ENCODE data around the gene NTRK2. TPM values are rescaled to one million over a fixed set of nuclear protein-coding genes. Genes with fewer than 3 reads are reported as not detected.

Gene NTRK2
- polyA plus RNA-seq, 4 donors = 93.2 to 154 (median 119) TPM

DNA sequence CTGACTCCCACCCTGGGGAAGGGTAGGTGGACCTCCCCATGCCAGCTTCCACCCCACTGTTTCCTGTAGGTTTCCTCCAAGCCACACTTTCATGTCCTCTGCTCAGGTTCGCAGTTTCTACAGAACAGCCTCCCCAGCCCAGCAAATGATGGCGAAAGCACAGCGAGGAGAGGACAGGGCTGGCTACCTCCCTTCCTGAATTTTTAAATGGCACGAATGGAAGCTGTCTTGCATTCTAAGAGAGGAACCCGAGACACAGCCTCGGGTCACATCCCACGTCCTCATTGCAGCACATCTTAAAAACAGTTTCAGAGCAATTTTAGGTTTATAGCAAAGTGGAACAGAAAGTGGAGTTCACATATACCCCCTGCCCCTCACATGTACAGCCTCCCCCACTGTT lies 330.3 kb downstream of the NTRK2 start:
- no peak for DNase-seq (ENCODE audit: low read depth in 4 of 4, low spot score in 3 of 4)

DNA sequence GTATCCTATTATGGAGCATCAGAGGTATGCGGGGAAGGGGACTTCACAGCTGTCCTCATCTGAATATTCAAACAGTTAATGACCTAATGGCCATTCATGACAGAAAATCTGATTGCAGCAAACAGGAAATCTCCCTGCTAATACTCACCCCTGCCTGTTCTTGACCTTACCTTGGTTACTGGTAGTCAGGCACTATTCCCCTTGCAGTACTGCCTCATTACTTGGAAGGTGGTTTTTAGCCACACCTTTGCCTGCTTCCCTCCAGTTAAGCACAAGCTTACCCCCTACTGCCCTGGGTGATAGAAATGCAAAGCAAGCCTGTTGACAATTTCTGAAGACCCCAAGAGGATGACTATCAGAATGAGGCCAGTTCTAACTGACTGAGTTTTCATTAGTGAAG lies 332.4 kb downstream of the NTRK2 start:
- DNase-seq (ENCODE audit: low read depth in 4 of 4, low spot score in 3 of 4) = no peak

DNA sequence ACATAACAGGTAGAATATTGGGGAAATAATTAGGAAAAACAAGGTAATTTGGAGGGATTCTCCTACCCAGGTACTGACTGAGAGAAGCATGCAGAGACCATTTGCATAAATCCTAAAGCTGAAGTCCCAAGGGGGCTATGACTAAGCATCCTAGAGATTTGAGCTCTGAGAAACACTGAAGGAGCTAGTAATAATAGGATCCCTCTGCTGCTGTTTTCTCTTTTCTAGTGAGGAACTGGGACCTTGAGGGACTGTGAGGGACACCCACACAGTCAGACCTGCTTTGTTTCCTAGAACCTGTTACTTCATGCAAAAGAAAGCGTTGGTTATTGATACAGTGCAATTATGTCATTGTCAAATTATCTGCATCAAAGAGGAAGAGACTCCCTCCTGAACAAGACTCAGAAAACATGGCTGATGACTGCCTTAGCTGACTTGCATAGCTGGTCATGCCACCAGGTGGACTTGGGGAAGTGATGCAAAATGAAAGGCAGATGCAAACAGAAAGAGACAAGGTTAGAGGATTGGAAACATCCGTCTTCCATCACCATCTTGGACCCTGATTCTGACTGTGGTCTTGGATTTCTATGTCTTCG lies 335.4 kb downstream of the NTRK2 start:
- DNase-seq (ENCODE audit: low read depth in 4 of 4, low spot score in 3 of 4) = no peak

DNA sequence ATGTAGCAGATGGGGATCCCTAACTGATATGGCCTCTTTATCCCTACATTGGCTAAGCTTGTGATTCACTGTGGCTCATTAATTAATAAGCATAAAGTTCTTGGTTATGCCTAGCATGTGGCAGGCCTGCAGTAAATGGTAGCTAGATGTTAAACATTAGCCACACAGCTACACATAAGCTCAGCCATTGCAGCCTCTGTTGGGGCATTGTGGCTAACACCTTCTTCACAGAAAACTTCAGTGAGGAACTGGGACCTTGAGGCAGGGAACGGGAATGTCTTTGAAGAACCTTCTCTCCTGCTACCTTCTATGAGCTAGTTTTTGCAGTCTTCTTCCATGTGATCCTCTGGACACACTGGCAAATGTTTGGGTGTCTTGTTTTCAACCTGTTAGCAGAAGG lies 338.2 kb downstream of the NTRK2 start:
- DNase-seq (ENCODE audit: low read depth in 4 of 4, low spot score in 3 of 4) = no peak

DNA sequence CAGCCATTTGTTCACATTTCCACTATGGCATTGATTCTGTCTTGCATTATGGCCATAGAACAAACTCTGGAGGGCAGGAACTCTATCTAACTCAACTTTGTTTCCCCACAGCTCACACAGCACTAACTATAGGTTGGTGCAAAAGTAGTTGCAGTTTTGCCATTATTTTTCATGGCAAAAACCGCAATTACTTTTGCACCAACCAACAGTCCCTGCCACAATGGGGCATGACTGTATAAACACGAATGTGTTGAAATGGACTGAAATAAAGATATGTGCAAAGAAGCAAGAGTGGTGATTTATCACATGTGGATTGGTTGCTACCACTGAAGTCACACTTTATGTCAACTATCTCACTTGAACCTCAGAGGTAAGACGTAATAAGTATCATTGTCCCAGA lies 338.7 kb downstream of the NTRK2 start:
- DNase-seq (ENCODE audit: low read depth in 4 of 4, low spot score in 3 of 4) = no peak

DNA sequence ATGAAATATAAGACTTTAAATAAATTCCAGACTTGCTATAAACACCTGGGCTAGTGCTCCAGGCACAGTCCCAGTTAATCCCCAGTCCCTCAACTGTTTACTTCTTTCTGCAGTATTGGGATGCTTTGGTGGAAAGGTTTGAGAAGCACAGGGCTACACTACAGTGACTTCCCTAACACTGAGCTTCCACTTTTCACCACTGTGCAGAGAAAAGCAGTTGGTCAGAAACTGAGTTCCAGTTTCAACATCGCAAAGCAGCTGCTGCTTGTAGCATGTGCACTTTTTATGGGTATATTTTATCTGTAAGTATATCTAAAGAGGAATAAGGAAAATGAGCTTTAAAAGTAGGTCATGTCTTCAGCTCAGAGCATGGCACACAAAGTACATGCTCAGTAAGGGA lies 339.7 kb downstream of the NTRK2 start:
- no peak for DNase-seq (ENCODE audit: low read depth in 4 of 4, low spot score in 3 of 4)

DNA sequence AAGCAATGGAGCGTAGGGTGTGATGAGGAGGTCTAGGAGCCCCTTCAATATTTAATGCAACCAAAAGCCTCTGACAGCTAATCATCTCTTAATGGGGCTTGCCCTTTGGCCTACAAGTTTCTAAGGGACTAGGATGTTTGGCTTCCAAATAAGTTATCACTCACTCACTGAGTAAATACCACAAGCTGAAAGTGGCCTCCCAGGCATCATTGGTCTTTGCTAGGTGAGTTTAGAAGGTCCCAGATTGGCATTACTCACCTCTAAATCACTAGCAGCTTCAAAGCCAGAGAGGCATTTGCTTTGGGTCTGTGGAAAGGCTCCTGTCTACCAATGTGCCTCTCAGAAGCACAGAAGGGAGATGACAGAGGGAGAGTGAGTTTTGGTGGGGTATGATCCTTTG lies 344.2 kb downstream of the NTRK2 start:
- DNase-seq (ENCODE audit: low read depth in 4 of 4, low spot score in 3 of 4) = no peak

DNA sequence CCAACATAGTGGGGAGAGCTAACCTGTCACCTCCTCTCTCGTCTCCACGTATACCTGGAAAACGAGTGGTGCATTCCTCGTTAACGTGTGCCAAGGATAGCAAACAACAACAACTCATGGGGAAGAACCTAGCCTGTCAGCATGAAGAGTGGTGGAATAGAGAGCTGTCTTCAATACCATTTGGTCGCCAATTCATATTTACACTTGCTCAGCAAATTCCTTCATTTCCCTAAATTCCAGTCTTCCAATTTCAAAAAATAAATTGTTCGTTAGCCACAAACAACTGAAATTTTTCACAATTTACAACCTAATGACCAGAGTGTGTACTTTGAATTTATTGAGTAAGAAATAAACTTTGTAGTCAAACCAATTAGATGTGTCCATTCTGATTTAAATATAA lies 344.8 kb downstream of the NTRK2 start:
- DNase-seq (ENCODE audit: low read depth in 4 of 4, low spot score in 3 of 4) = no peak

DNA sequence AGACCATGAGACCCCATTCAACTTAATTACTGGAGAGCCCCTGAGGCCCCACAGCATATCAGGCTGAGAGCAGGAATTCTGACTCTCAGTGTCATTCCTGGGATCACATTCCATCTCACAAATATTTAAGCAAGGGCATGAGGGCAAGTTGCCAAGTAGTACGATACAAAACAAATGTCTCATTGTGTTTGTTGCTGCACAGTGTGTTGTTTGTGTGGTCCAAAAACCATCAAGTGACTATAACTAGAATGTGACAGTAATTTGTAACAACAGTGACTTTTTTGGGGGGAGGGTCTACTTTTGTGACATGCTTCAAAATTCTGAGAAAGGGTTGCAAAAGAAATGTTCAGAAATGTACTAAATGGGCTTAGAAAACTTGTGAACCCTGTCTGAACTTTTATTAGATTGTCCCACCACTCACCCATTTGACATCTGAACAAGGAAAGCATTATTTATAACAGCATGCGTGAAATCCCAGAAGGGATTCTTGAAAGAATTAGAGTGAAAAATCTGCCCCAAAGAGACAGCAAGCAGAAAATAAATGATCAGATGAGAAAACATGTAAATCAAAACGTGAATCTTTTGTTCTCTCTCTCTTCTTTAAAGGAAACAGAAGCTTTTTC lies 347.0 kb downstream of the NTRK2 start:
- peak in 1 of 4 donors; percentile 42 for DNase-seq (ENCODE audit: low read depth in 4 of 4, low spot score in 3 of 4)

DNA sequence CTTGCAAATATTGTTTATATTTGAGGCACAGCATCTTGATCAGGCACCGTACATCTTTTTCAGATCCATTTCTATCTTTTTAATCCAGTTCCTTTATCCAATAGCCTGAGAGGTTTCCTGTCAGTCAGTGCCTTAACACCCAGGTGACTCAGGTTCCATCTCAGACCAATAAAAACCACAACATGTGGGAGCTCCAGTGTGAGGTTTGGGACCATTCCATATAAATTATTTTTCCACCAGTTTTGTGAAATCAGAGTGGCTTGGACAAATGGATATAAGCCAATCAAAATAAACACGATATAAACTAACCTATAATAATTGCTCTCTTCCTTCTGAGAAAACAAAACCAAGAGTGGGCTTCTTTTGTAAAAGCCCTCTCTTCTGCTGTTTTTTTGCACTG lies 351.3 kb downstream of the NTRK2 start:
- no peak for DNase-seq (ENCODE audit: low read depth in 4 of 4, low spot score in 3 of 4)

DNA sequence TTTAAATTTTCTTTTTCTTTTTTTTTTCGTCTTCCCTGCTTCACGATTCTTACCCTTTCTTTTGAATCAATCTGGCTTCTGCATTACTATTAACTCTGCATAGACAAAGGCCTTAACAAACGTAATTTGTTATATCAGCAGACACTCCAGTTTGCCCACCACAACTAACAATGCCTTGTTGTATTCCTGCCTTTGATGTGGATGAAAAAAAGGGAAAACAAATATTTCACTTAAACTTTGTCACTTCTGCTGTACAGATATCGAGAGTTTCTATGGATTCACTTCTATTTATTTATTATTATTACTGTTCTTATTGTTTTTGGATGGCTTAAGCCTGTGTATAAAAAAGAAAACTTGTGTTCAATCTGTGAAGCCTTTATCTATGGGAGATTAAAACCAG lies 352.2 kb downstream of the NTRK2 start:
- DNase-seq (ENCODE audit: low read depth in 4 of 4, low spot score in 3 of 4) = no peak

DNA sequence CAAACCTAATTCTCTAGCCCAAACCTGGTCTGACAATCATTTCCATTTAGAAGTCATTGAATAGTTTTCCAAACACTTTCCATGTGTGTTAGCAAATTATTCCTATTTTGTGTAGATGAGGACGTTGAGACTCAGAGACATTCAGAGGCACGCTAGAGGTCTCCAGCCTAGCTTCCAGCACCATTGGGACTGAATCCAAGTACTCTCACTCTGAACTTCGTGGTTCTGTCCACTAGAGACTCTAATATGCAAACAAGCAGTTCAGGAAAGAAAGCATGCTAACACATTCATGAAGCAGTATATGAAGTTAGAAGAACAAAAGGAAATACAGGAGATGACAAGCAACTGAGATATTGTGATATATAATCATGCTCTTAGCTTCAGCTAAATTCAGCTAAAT lies 354.8 kb downstream of the NTRK2 start:
- DNase-seq (ENCODE audit: low read depth in 4 of 4, low spot score in 3 of 4) = no peak

DNA sequence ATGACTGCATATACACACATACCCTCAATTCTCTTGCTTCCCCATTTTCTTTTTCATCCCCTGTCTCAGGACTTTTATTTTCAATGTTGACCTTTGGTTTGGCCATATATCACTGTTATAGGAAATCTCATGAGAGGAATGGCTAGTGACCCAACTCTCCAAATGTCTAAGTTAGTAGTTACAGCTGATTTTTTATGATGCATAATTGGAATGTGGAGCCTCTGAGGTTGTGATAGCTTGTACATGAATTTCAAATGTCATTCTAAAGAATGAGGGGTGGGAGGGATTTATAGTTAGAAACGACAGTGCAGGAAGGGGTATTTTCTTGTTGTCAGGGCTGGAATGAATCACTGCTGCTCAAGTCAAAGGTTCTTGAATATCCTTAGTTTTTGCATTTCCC lies 356.1 kb downstream of the NTRK2 start:
- no peak for DNase-seq (ENCODE audit: low read depth in 4 of 4, low spot score in 3 of 4)

DNA sequence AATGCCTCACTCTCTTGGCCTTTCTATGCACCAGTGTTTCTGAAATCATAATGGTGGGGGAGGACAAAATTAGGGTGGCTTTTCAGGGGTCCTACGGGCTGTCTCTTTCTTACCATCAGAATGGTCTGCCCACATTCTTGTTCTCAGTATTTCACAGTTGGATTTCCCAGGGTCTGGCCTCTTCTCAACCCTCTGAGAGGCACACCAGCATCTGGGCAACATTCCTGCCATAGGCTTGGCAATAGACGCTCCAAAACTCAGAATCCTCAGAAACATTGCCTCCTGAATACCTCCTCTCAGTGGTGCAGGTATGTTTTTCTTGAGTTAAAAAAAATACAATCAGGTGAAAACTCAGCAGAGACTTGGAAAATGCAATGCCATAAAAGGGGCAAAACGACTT lies 358.3 kb downstream of the NTRK2 start:
- DNase-seq (ENCODE audit: low read depth in 4 of 4, low spot score in 3 of 4) = no peak

DNA sequence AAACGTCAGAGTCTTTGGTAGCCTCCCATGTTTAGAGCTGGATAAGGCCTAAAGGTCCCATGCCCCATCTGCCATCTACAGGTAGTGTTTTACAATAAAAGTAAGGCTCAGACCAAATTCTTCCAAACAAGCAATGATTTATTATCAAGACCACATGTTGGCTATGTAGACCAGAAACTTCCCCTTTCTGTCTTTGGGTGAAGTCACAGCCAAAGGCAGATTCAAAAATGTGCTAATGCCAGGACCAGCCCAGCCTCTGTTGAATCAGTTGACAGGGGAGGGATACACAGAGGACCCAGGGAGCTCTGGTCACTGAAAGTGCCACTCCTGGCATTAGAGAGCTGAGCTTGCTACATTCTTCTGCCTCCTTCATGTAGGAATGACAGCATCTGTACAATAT lies 360.8 kb downstream of the NTRK2 start:
- DNase-seq (ENCODE audit: low read depth in 4 of 4, low spot score in 3 of 4) = no peak

DNA sequence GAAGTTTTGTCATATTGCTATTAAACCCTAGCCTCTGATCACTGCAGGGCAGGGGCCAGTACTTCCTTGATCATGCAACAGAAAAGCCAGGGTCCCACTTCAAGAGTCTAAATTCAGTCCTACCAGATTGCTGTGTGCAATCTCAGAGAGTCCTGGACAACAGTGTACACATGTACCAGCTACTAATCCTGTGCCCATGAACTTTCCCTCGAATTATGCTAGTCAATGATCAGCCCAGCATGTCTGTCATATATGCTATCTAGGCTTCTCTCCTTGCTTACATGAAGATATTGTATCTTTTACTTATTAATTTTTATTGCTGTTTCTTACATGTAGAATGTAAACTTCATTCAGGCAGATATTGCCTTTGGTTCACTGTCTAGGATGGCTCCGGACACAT lies 367.0 kb downstream of the NTRK2 start:
- no peak for DNase-seq (ENCODE audit: low read depth in 4 of 4, low spot score in 3 of 4)

DNA sequence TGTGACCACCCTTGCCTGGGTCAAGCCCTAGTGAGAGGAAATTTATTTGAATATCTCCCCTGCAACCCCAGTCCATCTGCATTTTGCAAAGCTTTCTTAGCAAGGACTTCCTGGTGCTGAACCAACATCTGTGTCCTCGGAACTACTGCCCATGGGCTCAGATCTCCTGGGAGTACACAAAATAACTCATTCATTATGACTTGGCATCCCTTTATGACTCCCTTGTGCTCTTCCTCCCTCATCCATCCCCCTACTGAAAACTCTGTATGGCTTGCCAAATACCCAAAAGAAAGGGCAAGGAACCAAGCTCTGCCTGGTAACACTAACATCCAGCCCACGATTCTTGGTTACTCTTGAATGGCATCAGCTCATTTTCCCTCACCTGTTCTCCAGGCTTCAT lies 368.5 kb downstream of the NTRK2 start:
- DNase-seq (ENCODE audit: low read depth in 4 of 4, low spot score in 3 of 4) = no peak

DNA sequence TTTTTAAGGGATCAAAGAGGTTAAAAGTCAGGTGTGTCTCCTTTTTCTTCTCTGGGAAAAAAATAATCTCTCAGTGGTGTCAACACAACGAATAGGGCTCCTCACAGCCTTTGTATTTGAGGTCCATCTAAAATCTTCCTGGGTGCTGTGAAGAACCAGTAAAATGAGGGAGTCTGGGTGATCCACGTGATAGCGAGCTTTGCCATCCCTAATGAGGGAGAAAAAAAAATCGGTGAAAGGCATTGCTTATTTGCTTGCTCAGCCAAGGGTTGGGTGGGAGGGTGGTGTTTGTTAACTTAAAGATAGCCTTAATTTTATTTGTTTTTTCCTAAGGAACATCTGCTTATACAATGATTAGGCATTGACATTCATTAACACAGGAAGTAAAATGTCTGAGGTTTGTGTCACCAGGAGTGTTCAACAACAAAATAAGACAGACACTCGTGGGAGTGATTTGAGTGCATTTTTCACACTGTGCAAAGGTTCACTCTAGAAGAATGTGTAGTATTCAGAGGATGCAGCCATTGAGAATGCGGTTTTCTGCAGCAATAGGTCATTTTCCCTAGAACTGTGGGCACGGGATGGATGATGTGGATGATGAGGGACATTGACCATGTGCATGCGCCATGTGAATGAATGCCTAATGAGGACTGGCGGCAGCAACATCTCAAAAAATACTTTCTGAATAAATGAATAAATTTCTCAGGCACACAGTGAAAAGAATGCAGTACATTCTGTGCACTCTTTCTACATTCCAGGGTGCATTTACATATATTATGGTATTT lies 369.5 kb downstream of the NTRK2 start:
- no peak for DNase-seq (ENCODE audit: low read depth in 4 of 4, low spot score in 3 of 4)

DNA sequence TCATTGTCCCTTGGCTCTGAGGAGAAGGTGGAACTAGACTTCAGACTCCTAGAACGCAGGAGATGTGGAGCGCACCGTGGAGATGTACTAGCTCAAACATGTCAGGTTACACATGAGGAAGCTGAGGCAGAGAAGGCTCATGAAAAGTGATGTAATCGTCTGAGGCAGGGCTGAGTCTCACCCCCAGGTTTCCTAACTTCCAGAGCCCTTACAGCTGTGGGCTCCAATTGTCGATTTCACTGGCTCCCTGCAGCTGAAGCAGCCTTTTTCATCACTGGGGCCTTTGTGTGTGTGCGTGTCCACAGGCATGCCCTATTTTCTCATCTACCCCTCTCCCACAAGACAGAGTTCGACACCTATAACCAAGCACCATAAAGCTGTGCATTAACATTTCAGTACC lies 370.6 kb downstream of the NTRK2 start:
- no peak for DNase-seq (ENCODE audit: low read depth in 4 of 4, low spot score in 3 of 4)

DNA sequence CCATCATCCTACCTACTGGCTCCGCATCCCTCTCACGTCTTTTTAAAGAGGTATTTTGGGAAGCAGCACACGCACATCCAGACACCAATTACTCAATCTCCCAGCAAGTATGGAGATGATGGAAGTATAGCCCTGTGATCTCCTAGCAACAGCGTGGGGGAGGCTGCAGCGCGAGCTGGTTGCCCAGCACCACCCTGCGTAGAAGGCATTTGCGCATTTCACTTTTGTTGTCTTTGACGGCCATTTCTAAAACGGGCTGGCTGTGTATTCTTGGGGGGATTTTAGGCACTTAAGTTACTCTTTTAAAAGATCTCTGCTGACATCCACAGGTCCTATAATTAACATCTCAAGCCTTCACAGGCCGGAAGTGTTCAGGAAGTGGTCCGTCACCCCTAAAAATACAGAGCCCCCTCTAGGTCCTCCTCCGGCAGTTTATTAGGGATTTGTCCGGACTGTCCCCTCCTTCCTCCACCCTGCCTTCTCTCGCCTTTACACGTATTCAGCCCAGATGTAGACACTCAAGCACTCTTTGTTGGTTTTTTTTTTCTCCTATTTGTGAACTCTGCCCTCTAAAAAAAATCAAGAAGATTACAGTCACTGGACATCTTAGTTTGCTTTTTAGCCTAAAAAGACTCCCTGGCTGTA lies 371.4 kb downstream of the NTRK2 start:
- peak in 1 of 4 donors; percentile 48 for DNase-seq (ENCODE audit: low read depth in 4 of 4, low spot score in 3 of 4)

DNA sequence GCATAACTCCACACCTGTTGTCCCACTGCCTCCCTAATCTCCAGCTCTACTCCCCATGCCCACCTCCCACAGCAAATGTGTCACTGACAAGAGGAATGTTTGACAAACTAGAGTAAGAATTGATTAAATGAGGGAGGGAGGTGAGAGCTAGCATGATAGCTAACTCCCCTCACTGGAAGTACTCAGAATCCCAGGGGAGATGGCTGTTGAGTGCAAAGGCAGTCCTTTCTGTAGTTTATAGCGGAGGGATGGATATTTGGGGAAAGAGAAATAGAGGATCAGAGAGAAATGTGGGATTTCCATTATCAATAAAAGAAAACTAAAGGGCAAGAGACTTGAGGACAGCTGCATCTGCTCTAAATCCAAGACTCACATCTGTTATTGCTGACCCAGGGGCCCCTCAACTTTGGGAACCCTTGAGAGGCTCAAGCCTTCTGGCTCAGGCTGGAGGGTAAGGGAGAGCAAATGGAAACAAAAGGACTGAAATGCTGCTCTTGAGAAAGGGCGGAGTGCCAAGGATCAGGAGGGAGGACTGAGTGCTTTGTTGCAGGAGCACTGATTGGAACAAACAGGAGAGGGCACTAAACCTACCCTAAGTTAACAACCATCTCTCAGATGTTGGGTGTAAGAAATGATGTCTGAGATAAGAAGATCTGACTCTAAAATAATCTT lies 372.1 kb downstream of the NTRK2 start:
- DNase-seq (ENCODE audit: low read depth in 4 of 4, low spot score in 3 of 4) = no peak
